Spleen (tissue), 11 donors: ENCODE results near the gene IRS1. TPM values are rescaled to one million over a fixed set of nuclear protein-coding genes. Genes with fewer than 3 reads are reported as not detected.

Experiments used
- DNase-seq: peaks from one replicate; pipeline ENCODE4 v3.0.0-alpha.2; 2020
- H3K27ac ChIP-seq, 8 donors: fragments of 200-600 bp; sonication (generic) in 7 of 8; 1 replicate in 4 of 8; 2 replicates in 4 of 8; pipeline versions ENCODE4 v1.5.0 to v1.8.0; 2016 to 2021; ENCODE audit warnings: inconsistent platforms in 4 of 8, mild to moderate bottlenecking in 4 of 8, moderate library complexity in 1 of 8
- H3K27me3 ChIP-seq, 7 donors: fragments of 200-600 bp; sonication (generic) in 6 of 7; replicated peaks in 1 of 7; 1 replicate in 4 of 7; 2 replicates in 3 of 7; pipeline versions ENCODE4 v1.5.0 to v1.8.0; 2016 to 2021; ENCODE audit warnings: inconsistent platforms in 3 of 7, mild to moderate bottlenecking in 1 of 7
- H3K36me3 ChIP-seq, 6 donors: fragments of 200-600 bp; sonication (generic) in 5 of 6; 1 replicate in 4 of 6; 2 replicates in 2 of 6; pipeline versions ENCODE4 v1.5.0 to v1.8.0; 2016 to 2021; ENCODE audit warnings: inconsistent platforms in 2 of 6
- H3K4me1 ChIP-seq, 6 donors: fragments of 200-600 bp; sonication (generic) in 5 of 6; 1 replicate in 3 of 6; 2 replicates in 3 of 6; pipeline versions ENCODE4 v1.5.0 to v1.8.0; 2016 to 2021; ENCODE audit warnings: inconsistent platforms in 3 of 6
- H3K4me3 ChIP-seq, 8 donors: fragments of 200-600 bp; sonication (generic) in 7 of 8; 1 replicate in 4 of 8; 2 replicates in 4 of 8; pipeline versions ENCODE4 v1.5.0 to v1.8.0; 2016 to 2021; ENCODE audit warnings: inconsistent platforms in 4 of 8, mild to moderate bottlenecking in 4 of 8, moderate library complexity in 2 of 8
- H3K9me3 ChIP-seq, 8 donors: fragments of 200-600 bp; sonication (generic) in 7 of 8; 1 replicate in 4 of 8; 2 replicates in 4 of 8; pipeline versions ENCODE4 v1.5.0 to v1.8.0; 2016 to 2021; ENCODE audit warnings: inconsistent platforms in 4 of 8
- CTCF ChIP-seq, 11 experiments: fragments of 200-600 bp in 7 of 11; fragments of 450-650 bp in 4 of 11; sonication (generic) in 4 of 11; IDR thresholded peaks in 8 of 11; conservative IDR thresholded peaks in 3 of 11; 1 replicate in 7 of 11; 2 replicates in 4 of 11; pipeline versions ENCODE4 v1.4.0 to v1.8.0; 2016 to 2021; ENCODE audit warnings: antibody characterized with exemption in 11 of 11, inconsistent platforms in 4 of 11, mild to moderate bottlenecking in 1 of 11
- POLR2A ChIP-seq, 3 donors: fragments of 450-650 bp; IDR thresholded peaks; one replicate each; pipeline ENCODE4 v1.5.1; 2017; ENCODE audit warnings: antibody characterized with exemption in 3 of 3, mild to moderate bottlenecking in 1 of 3
- POLR2AphosphoS5 ChIP-seq, 3 donors: sonication (generic); formaldehyde crosslinking; IDR thresholded peaks; one replicate each; pipeline ENCODE4 v1.5.1; 2017; ENCODE audit warnings: antibody characterized with exemption in 3 of 3
- WGBS, 5 donors: extraction: QIAGEN DNeasy Blood & Tissue Kit in 3 of 5; methylation state at CpG; one replicate each; pipeline versions ENCODE4 v1.1.5 to v1.1.7; 2013 to 2018; 5-methylcytosine and 5-hydroxymethylcytosine counted together
- intact Hi-C: fragments of 100-400 bp; cut with DNase I; formaldehyde crosslinking; loops from one replicate; pipeline ENCODE4 v1.15.0; 2023; ENCODE audit warnings: low total_unique reads
- polyA plus RNA-seq, 3 donors: library from polyadenylated mRNA; stranded (reverse); fragments of 200-250 nt; gene quantifications; one replicate each; pipeline ENCODE4 v1.2.1, GENCODE V29; 2013
- total RNA-seq, 7 donors: library from RNA; depleted of rRNA in 3 of 7; stranded (reverse); fragments of >200 nt in 3 of 7; fragmentation: NEBNext Ultra II Directional in 4 of 7; extraction: Animal tissue kit (Norgen Biotek cat#: 25700) in 4 of 7; gene quantifications; one replicate each; pipeline versions ENCODE4 v1.1.0 to v1.2.1, GENCODE V29; 2016 to 2021
- donor health status: healthy with polysubstance abuse.
- donor health status: DM: no; HTN: no; CAD: no; lungs with moderate emphysema.
- donor health status: DM: no; HTN: no; CAD: no.
- donor health status: Bipolar disorder and iron deficiency.
- donor health status: healthy.
- donor health status: DM: no; HTN: no; CAD: no.
- donor health status: DM: yes; HTN: yes; CAD: no.

Gene IRS1
- total and polyA plus RNA-seq, 10 donors = 0.89 to 11.6 (median 8.2) TPM

- DNase-seq = no peak
- intact Hi-C loops = no loop called here
- Histone ChIP-seq H3K36me3 (no peaks in the 10 kb centered on the region), H3K27ac (no peak overlapping the region), H3K4me3 (no peak overlapping the region), H3K4me1 (peaks cover 0 to 7% (median 0%) of the 10 kb centered on the region in 6 donors), H3K9me3 (no peaks in the 10 kb centered on the region), H3K27me3 (peaks cover 0 to 4% (median 0%) of the 10 kb centered on the region in 7 donors)
- TF ChIP-seq CTCF (IDR thresholded peaks at IDR 0.05 in 8 of 11, conservative IDR thresholded peaks at IDR 0.05 in 3 of 11) (no peak), POLR2AphosphoS5 (IDR thresholded peaks at IDR 0.05) (no peak), POLR2A (IDR thresholded peaks at IDR 0.05) (no peak)
- 87 to 99% (median 92%) methylated on average over 4 of the region's 4 CpGs for WGBS, 5 donors
These were observed 67.0 kb downstream of the IRS1 start for GRCh38 chr2:226732478-226733188.

DNA sequence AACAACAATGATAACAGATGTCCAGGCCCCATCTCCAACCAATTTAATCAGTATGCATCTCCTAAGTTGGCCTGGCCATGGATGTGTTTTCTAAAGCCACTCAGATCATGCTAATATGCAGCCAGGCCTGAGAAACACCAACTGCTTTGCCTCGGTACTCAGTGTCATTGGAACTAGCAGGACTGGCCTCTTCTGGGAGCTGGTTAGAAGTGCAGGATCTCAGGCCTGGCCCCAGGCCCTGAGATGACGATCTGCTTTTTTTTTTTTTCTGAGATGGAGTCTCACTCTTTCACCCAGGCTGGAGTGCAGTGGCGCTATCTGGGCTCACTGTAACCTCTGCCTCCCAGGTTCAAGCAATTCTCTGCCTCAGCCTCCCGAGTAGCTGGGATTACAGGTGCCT lies 69.1 kb downstream of the IRS1 start:
- no peaks in the 10 kb centered on the region for H3K9me3 ChIP-seq
- TF ChIP-seq POLR2A (IDR thresholded peaks at IDR 0.05) (no peak), POLR2AphosphoS5 (IDR thresholded peaks at IDR 0.05) (no peak), CTCF (IDR thresholded peaks at IDR 0.05 in 8 of 11, conservative IDR thresholded peaks at IDR 0.05 in 3 of 11) (no peak)
- no peak for DNase-seq
- 86 to 96% (median 88%) methylated on average over 4 of the region's 4 CpGs for WGBS, 5 donors
- H3K36me3 ChIP-seq = no peaks in the 10 kb centered on the region
- intact Hi-C loops = no loop called here
- peaks cover 0 to 16% (median 0%) of the 10 kb centered on the region in 7 donors for H3K27me3 ChIP-seq
- H3K27ac ChIP-seq = no peak overlapping the region
- peaks cover 0 to 7% (median 0%) of the 10 kb centered on the region in 6 donors for H3K4me1 ChIP-seq
- H3K4me3 ChIP-seq = no peak overlapping the region

- intact Hi-C loops = no loop called here
- Histone ChIP-seq H3K27ac (no peak overlapping the region), H3K27me3 (peaks cover 0 to 29% (median 0%) of the 10 kb centered on the region in 7 donors), H3K4me1 (peaks cover 0 to 10% (median 0%) of the 10 kb centered on the region in 6 donors), H3K4me3 (no peak overlapping the region), H3K9me3 (no peaks in the 10 kb centered on the region), H3K36me3 (no peaks in the 10 kb centered on the region)
- no peak for DNase-seq
- TF ChIP-seq CTCF (IDR thresholded peaks at IDR 0.05 in 8 of 11, conservative IDR thresholded peaks at IDR 0.05 in 3 of 11) = no peak
- no peak for TF ChIP-seq POLR2A (IDR thresholded peaks at IDR 0.05)
- no peak for TF ChIP-seq POLR2AphosphoS5 (IDR thresholded peaks at IDR 0.05)
- WGBS, 5 donors = 94 to 100% (median 100%) methylated on average over 1 of the region's 1 CpG
These were observed 70.6 kb downstream of the IRS1 start for GRCh38 chr2:226728996-226729395.

DNA sequence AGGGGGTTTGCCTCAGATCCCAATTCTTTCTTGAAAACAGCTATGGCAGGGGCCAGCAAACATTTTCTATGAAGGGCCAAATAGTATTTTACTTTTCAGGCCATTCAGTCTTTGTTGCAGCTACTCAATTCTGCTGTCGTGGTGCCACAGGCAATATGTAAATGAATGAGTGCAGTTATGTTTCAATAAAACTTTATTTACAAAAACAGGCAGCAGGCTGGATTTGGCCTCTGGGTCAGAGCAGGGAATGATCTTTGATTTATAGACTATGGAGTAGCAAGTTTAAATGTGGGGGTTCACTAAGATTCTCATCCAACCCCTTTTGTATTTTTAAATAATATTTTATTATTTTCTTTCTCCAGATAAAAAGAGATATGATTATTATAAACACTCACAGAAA lies 72.4 kb downstream of the IRS1 start:
- intact Hi-C loops = no loop called here
- 35 to 58% (median 42%) methylated on average over 1 of the region's 1 CpG for WGBS, 5 donors

More for the DNA sequence above, 72.4 kb downstream of the IRS1 start:
- no peak overlapping the region for H3K27ac ChIP-seq
- H3K36me3 ChIP-seq = no peaks in the 10 kb centered on the region
- H3K4me3 ChIP-seq = no peak overlapping the region
- DNase-seq = no peak
- H3K4me1 ChIP-seq = peaks cover 0 to 14% (median 0%) of the 10 kb centered on the region in 6 donors
- no peak for TF ChIP-seq POLR2A (IDR thresholded peaks at IDR 0.05)
- TF ChIP-seq POLR2AphosphoS5 (IDR thresholded peaks at IDR 0.05) = no peak
- TF ChIP-seq CTCF (IDR thresholded peaks at IDR 0.05 in 8 of 11, conservative IDR thresholded peaks at IDR 0.05 in 3 of 11) = no peak
- peaks cover 0 to 36% (median 0%) of the 10 kb centered on the region in 7 donors for H3K27me3 ChIP-seq
- no peaks in the 10 kb centered on the region for H3K9me3 ChIP-seq
